Loucy (cell line): Measurements from ENCODE around the gene TRHDE.

ENCODE experiments used
- H2AFZ ChIP-seq: fragments of 200-600 bp; sonication (generic); 2 replicates; pipeline ENCODE4 v1.6.0; 2016; ENCODE audit warnings: antibody characterized with exemption, mild to moderate bottlenecking, low read length, moderate library complexity
- H3F3A ChIP-seq: fragments of 200-600 bp; 2 replicates; pipeline ENCODE4 v1.6.0; 2016; ENCODE audit warnings: antibody characterized with exemption, low read depth, mild to moderate bottlenecking
- H3K27me3 ChIP-seq: fragments of 200-600 bp; sonication (generic); 2 replicates; pipeline ENCODE4 v1.6.1; 2014; ENCODE audit warnings: low read length, mild to moderate bottlenecking; ENCODE audit not compliant: insufficient read depth, poor library complexity, severe bottlenecking
- H3K36me3 ChIP-seq: fragments of 200-600 bp; sonication (generic); 2 replicates; pipeline ENCODE4 v1.6.1; 2016; ENCODE audit warnings: low read length; ENCODE audit not compliant: insufficient read depth
- H3K4me1 ChIP-seq: fragments of 200-600 bp; sonication (generic); 2 replicates; pipeline ENCODE4 v1.5.1; 2014; ENCODE audit warnings: low read length, mild to moderate bottlenecking; ENCODE audit not compliant: insufficient read depth, poor library complexity, severe bottlenecking
- H3K4me2 ChIP-seq: fragments of 200-600 bp; sonication (generic); 2 replicates; pipeline ENCODE4 v1.6.0; 2014; ENCODE audit warnings: antibody characterized with exemption, low read length, low read depth, mild to moderate bottlenecking; ENCODE audit not compliant: poor library complexity, severe bottlenecking
- H3K4me3 ChIP-seq: fragments of 200-600 bp; sonication (generic); 2 replicates; pipeline ENCODE4 v1.5.1; 2014; ENCODE audit warnings: low read length, mild to moderate bottlenecking, mixed read lengths; ENCODE audit not compliant: poor library complexity, severe bottlenecking
- H3K79me2 ChIP-seq: fragments of 200-600 bp; sonication (generic); 2 replicates; pipeline ENCODE4 v1.6.1; 2014; ENCODE audit warnings: low read length; ENCODE audit not compliant: insufficient read depth
- H3K9ac ChIP-seq: fragments of 200-600 bp; sonication (generic); 2 replicates; pipeline ENCODE4 v1.6.0; 2014; ENCODE audit warnings: mild to moderate bottlenecking, low read depth, low read length, moderate library complexity; ENCODE audit not compliant: poor library complexity, severe bottlenecking
- H3K9me2 ChIP-seq: fragments of 200-600 bp; sonication (generic); replicated peaks from 2 replicates; pipeline ENCODE4 v1.6.1; 2016; ENCODE audit warnings: low read depth, low read length, mixed read lengths
- H3K9me3 ChIP-seq: fragments of 200-600 bp; sonication (generic); 2 replicates; pipeline ENCODE4 v1.6.1; 2014; ENCODE audit warnings: mild to moderate bottlenecking, antibody characterized with exemption, low read length, low read depth; ENCODE audit not compliant: insufficient read depth
- H4K20me1 ChIP-seq: fragments of 200-600 bp; sonication (generic); 2 replicates; pipeline ENCODE4 v1.6.0; 2014; ENCODE audit warnings: antibody characterized with exemption, low read length, mild to moderate bottlenecking; ENCODE audit not compliant: insufficient read depth, poor library complexity, severe bottlenecking
- CTCF ChIP-seq: fragments of 200-600 bp; sonication (generic); conservative IDR thresholded peaks from 2 replicates; pipeline ENCODE4 v1.5.1; 2014; ENCODE audit warnings: mild to moderate bottlenecking, antibody characterized with exemption, low read length
- EZH2phosphoT487 ChIP-seq: fragments of 200-600 bp; IDR thresholded peaks from 2 replicates; pipeline ENCODE4 v1.6.1; 2018; ENCODE audit warnings: antibody characterized with exemption, mild to moderate bottlenecking, moderate library complexity, borderline replicate concordance

The TRHDE gene

GRCh38 chr12:72271451-72272090 is 599 bp upstream of the TRHDE start:
- Histone ChIP-seq H3K4me3 (no peak overlapping the region), H3K9me3 (no peaks in the 10 kb centered on the region), H4K20me1 (no peaks in the 10 kb centered on the region), H3K4me1 (no peaks in the 10 kb centered on the region), H3K9me2 (no peaks in the 10 kb centered on the region), H3K9ac (no peak overlapping the region), H3K79me2 (no peaks in the 10 kb centered on the region), H2AFZ (no peak overlapping the region), H3K36me3 (no peaks in the 10 kb centered on the region), H3F3A (no peaks in the 10 kb centered on the region), H3K27me3 (no peaks in the 10 kb centered on the region), H3K4me2 (no peak overlapping the region)
- TF ChIP-seq EZH2phosphoT487 (no peak), CTCF (no peak)

- H3K9me2 ChIP-seq: no peaks in the 10 kb centered on the region
- no peak for TF ChIP-seq CTCF
- TF ChIP-seq EZH2phosphoT487: no peak
- H3K4me3 ChIP-seq: no peak overlapping the region
- no peaks in the 10 kb centered on the region for H4K20me1 ChIP-seq
- no peaks in the 10 kb centered on the region for H3K27me3 ChIP-seq
- no peaks in the 10 kb centered on the region for H3F3A ChIP-seq
- no peaks in the 10 kb centered on the region for H3K36me3 ChIP-seq
- H3K9me3 ChIP-seq: no peaks in the 10 kb centered on the region
- H3K9ac ChIP-seq: no peak overlapping the region
- no peak overlapping the region for H2AFZ ChIP-seq
- H3K79me2 ChIP-seq: no peaks in the 10 kb centered on the region
- H3K4me1 ChIP-seq: no peaks in the 10 kb centered on the region
- H3K4me2 ChIP-seq: no peak overlapping the region
Measured at GRCh38 chr12:72272731-72273498, 745 bp downstream of the TRHDE start.

GRCh38 chr12:72273499-72273837 is 1.3 kb downstream of the TRHDE start:
- Histone ChIP-seq H3K4me2 (no peak overlapping the region), H3K9me3 (no peaks in the 10 kb centered on the region), H3K9ac (no peak overlapping the region), H3K9me2 (no peaks in the 10 kb centered on the region), H3F3A (no peaks in the 10 kb centered on the region), H3K36me3 (no peaks in the 10 kb centered on the region), H4K20me1 (no peaks in the 10 kb centered on the region), H3K4me1 (no peaks in the 10 kb centered on the region), H3K27me3 (no peaks in the 10 kb centered on the region), H3K79me2 (no peaks in the 10 kb centered on the region), H3K4me3 (no peak overlapping the region), H2AFZ (no peak overlapping the region)
- TF ChIP-seq CTCF (no peak), EZH2phosphoT487 (no peak)
